GM08714 (cell line): Measurements from ENCODE around the gene ASAH2B.
"Not testable (repeated sequence)": the region's sequence is repeated elsewhere in the genome, so short reads cannot be mapped to it uniquely, and the experiment has no call there.

ENCODE experiments used
- H3K4me3 ChIP-seq: fragments of 200-500 bp; sonication (Bioruptor generic); 2 replicates; pipeline ENCODE4 v1.5.1; 2014; ENCODE audit warnings: mild to moderate bottlenecking, low read length, inconsistent platforms
- ZNF274 ChIP-seq: IDR thresholded peaks from 2 replicates; pipeline ENCODE4 v1.6.1; 2012; ENCODE audit warnings: mild to moderate bottlenecking, low read depth, low read length

The ASAH2B gene

DNA sequence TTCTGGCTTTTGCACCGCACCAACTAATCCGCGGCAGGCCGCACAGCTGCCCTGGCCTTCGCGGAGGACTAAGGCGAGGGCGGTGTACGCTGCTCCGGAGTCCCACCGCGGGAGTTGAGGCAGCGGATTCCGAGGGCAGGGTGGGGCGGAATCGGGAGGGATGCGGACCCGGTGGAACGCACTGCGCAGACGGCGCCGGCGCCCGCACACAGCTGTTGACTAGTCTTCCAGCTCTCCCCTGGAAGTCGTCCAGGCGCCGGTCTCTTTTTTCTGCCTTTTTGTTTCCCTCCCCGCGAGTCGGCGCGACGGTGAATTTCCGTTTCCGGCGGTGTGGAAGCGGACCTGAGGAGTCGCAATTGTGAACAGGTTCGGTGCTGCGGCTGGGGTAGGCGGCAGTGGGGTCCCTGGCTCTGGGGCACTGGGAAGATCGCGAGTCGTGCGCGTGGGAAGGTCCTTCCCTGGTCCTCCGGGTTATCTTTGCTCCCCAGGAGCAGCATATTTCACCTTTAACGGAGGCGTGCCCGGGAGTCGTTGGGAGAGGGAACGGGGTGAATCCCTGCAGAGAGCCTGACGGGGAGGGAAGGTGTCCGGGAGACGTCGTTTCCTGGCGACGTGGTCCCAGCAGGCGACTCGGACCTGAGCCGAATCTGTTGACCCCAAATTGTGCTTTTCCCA lies at the start of gene ASAH2B:
Gene ASAH2B (plus strand): TSS at position 319 of the 675 bp plus-strand sequence. CDS start 5,195 bp downstream, outside the sequence.
- peak within 1 kb of the TSS; percentile 83 for H3K4me3 ChIP-seq
- no peak for TF ChIP-seq ZNF274

- H3K4me3 ChIP-seq, result not testable (repeated sequence)
Observed at GRCh38 chr10:50697819-50698218, 41.9 kb upstream of the ASAH2B start.

GRCh38 chr10:50701947-50702346 lies 37.8 kb upstream of the ASAH2B start:
- H3K4me3 ChIP-seq, result not testable (repeated sequence)

- H3K4me3 ChIP-seq, result not testable (repeated sequence)
Observed at GRCh38 chr10:50702997-50703396, 36.7 kb upstream of the ASAH2B start.

- not testable (repeated sequence) for H3K4me3 ChIP-seq
Observed at GRCh38 chr10:50704436-50705079, 35.2 kb upstream of the ASAH2B start.

GRCh38 chr10:50706006-50706405 lies 33.7 kb upstream of the ASAH2B start:
- H3K4me3 ChIP-seq, result not testable (repeated sequence)

GRCh38 chr10:50710241-50710640 lies 29.5 kb upstream of the ASAH2B start:
- H3K4me3 ChIP-seq, result not testable (repeated sequence)

DNA sequence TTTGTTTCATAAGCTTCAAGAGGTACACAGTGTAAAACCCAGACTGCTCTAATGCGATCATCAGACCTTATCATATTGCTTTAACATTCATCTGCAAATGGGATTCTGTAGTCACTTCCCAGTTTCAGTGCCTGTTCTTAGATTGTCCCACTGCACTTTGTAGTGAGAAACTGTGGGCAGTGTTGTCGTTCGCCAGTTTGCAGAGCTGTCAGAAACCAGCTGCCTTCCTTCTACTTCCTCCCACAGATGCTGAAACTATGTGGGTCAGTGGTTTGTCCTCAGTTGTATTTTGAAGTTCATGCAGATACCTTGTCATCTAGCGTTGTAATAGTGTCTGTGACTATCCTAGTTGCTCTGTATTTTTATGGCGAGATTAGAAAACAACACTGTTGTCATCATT lies 15.9 kb upstream of the ASAH2B start:
- H3K4me3 ChIP-seq, result not testable (repeated sequence)

DNA sequence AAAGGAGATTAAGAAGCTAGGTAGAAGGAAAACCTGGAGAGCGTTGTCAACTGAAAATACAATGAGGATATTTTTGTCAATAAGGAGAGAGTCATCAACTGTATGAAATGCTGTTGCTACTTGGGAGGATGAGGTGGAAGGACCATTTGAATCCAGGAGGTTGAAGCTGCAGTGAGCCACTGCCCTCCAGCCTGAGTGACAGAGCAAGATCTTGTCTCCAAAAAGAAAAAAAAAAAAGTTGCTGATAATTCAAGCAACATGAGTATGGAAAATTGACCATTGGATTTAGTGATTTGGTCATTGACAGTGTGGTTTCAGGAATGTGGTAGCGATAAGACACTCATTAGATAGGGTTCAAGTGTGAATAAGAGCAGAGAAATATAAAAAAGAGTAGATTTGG lies 11.6 kb upstream of the ASAH2B start:
- H3K4me3 ChIP-seq, result not testable (repeated sequence)

- H3K4me3 ChIP-seq, result peak overlapping the region; percentile 83; the same call in 1 of the 2 replicates
Observed at GRCh38 chr10:50738987-50739617, 634 bp upstream of the ASAH2B start.

- H3K4me3 ChIP-seq, result peak overlapping the region; percentile 83
- TF ChIP-seq ZNF274, result no peak
Observed at GRCh38 chr10:50740293-50740648, 535 bp downstream of the ASAH2B start.

GRCh38 chr10:50742820-50743219 lies 3.1 kb downstream of the ASAH2B start:
- not testable (repeated sequence) for H3K4me3 ChIP-seq

DNA sequence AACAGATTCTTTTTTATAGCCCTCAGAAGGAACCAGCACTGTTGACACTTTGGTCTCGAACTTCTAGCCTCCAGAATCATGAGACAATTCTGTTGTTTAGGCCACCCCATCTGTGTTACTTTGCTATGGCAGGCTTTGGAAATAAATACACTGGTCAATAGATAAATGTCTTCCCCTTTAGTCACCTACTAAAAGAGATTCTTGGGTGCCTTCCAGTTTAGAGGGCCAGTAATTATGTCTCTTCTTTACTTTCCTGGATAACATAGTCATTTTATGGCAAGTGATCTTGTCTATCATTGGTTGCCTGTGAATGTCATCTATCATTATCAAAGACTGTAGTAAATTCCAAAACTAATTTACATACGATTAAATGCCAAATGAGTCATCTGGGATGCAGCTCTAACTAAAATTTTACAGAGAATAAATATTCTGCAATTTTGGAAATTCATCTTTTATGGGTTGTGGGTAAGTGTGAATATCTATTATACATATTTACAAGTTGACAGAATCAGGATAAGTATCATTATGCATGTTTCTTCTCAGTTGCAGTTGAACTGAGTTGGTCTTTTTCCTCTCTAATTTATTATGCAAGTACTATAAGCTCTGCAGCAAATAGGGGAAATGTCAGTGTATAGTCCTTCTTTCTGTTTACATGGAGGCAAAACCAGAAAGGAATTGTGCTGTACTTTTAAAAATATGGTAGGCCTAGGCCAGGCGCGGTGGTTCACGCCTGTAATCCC lies 27.2 kb downstream of the ASAH2B start:
- H3K4me3 ChIP-seq, result not testable (repeated sequence)

DNA sequence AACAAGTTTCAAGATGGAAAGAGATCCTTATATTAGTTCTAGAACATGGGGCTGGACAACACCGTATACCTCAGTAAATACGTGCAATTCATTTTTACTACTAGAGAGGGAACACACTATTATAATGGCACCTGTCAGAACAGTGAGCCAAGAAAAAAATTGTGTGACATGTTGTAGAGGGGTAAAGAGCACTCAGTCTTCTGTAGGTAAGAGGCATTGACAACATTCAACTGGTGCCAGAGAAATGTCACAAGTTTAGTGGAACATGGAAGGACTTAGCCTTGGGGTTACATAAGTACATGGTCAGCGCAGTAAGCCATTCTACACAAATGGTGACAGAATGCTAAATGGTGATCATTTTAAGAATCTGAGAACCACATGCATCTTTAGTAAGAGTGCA lies 32.3 kb downstream of the ASAH2B start:
- not testable (repeated sequence) for H3K4me3 ChIP-seq

DNA sequence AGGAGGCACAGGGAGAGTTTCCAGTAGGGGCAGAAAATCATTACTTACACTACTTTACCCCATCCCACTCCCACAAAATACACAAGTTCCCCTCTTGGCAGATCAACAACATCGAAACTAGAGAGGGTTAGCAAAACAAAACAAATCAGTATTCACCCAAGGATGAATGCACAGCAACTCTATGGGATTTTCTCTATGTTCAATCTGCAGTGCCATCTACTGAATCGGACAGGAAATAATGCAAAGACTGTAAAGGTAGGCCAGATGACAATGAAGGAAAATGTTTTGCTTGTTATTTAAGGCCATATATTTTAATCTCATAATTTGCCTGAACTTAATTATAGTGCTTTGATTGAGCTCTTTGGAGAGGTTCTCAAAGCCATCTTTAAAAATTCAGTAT lies 35.1 kb downstream of the ASAH2B start:
- H3K4me3 ChIP-seq, result not testable (repeated sequence)

DNA sequence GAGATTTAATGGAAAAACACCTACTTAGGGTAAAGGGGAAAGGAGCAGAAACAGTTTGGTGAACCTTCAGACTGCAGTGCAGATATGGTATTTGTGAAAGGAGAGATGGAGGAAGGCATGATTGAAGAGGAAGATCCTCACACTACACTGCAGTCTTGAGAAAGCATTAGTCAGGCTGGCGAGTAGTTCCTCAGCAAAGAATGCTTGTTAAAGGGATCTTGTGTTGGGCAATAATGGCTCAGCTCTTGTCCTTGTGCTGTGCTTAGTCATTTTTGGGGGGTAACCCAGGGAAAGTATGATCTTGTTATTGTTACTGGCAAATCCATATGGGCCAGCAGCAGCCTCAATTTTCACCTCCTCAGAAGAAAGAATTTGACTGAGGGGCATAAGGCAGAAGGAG lies 40.3 kb downstream of the ASAH2B start:
- not testable (repeated sequence) for H3K4me3 ChIP-seq

DNA sequence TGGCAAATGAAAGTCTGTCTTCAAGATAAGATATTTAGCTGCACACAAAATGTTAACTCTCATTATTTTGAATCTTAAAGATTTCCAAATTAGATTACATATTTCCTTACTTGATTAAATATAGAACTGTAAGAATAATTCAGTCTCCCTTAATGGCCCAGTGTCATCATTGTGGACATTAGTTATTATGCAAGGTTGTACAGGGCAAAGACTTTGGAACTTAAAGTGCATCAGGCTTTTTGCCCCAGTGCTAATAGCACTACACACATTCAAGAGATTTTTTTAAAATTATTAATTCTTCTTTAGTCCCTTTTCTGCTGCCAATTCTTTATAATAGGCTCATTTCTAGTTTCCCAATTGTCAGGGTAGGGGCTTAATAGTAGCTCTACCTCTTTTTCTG lies 42.3 kb downstream of the ASAH2B start:
- not testable (repeated sequence) for H3K4me3 ChIP-seq

- not testable (repeated sequence) for H3K4me3 ChIP-seq
Observed at GRCh38 chr10:50787962-50788361, 48.2 kb downstream of the ASAH2B start.
